COR-L47 (cell line): ENCODE results near the gene KCNQ2.
"Not testable (repeated sequence)": the region's sequence is repeated elsewhere in the genome, so short reads cannot be mapped to it uniquely, and the experiment has no call there.

ENCODE experiments used
- DNase-seq: peaks from one replicate; lab custom pipeline; 2025; lab: John Stamatoyannopoulos, UW

The KCNQ2 gene

DNA sequence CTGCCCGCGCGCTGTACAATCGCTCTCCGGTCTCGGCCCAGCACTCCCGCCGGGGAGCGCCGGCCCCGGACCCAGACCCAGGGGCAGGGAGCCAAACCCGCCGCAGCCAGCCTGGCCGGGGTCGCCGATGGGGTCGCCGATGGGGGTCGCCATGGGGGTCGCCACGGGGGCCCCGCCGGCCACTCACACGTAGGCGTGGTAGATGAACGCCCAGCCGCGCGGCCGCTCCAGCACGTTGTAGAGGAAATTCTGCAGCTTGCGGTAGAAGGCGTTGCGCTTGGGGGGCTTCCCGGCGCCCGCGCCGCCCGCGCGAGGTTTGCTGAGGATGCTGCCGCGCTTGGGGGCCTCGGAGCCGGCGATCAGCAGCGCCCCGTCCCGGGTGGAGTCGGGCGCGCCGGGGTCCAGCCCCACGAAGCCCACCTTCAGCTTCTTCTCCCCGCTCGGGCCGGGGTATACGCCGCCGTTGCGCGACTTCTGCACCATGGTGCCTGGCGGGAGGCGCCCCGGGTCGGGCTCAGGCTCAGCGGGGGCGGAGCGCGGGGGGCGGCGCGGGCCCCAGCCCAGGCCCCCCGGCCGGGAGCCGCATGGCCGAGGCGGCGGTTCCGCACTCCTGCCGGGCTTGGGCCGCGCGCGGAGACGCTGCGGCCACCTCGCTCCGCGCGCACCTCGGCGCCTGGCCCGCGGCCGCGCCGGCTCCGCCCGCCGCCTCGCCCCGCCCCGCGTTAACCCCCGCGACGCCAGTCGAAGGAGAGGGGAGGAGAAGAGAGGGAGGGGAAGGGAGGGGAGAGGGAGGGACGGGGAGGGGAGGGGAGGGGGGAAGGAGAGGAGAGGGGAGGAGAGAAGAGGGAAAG lies at the start of gene KCNQ2:
KCNQ2 (minus strand) TSS at position 675 of the 851 bp plus-strand sequence; CDS start at position 483, 192 bp downstream.
- no peak for DNase-seq

GRCh38 chr20:63521602-63522001 lies 49.1 kb upstream of the KCNQ2 start:
- DNase-seq, result no peak

DNA sequence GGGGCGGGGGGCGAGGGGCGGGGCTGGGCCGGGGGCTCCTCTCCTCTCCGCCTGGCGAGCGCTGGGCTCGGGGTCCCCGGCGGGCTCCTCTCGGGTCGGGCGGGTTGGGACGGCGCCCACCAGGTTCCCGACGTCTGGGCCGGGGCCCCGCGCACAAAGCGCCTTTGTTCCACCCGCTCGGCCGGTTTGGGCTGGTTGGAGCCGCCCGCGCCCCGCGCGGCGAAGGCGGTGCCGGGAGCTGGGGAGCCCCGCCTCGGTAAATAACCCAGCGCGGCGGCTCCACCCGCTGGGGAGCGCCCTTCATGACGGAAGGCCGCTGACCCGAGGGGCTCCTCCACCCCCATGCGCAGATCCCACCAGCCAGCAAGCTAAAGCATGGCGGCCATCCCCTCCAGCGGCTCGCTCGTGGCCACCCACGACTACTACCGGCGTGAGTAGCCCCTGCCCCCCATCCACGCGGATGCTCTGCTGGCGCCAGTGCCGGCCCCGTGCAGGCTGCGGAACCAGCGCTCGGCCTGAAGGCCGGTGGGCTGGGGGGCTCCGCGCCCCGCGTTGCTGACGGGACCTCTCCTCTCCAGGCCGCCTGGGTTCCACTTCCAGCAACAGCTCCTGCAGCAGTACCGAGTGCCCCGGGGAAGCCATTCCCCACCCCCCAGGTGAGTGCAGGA lies 48.6 kb upstream of the KCNQ2 start:
- peak; percentile 53 for DNase-seq

- peak; percentile 67 for DNase-seq
These were observed 48.1 kb upstream of the KCNQ2 start, which contains the start of gene PPDPF for GRCh38 chr20:63520504-63520933. TSS of gene PPDPF (plus strand) at chr20:63520765. CDS start at chr20:63521309, 544 bp downstream.

- peak; percentile 66 for DNase-seq
These were observed 47.4 kb upstream of the KCNQ2 start for GRCh38 chr20:63519668-63520503.

DNA sequence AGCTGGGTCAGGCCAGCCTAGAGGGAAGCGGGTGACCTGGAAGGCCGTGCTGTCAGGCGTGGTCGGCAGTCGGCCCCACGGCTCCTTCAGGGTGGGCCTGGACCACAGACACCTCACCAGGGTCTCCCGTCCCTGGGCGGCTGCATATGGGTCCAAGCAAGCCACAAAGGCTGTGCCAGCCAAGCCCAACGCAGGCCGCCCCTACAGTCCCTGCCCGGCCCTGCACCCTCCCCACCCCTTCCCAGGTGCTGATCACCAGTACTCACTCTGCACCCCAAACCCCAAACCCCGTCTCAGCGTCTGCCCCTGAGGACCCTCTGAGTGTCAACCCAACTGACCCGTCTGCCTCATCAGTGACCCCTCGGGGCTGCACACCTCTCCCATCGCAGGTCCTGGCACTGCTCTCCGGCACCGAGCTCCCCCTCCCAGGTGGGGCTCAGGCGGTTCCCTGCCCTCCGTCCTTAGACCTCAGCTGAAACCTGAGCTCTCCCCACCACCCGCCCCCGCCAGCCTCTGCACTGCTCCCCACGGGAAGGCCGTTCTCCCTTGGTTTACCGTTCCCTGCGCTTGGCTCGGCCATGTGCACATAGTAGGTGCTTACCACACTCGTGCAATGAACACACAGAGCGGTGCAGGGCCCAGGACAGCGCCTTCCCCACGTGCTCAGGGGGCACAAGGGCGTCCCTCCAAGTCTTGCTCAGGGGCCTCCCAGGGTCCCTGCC lies 46.7 kb upstream of the KCNQ2 start:
- no peak for DNase-seq

DNA sequence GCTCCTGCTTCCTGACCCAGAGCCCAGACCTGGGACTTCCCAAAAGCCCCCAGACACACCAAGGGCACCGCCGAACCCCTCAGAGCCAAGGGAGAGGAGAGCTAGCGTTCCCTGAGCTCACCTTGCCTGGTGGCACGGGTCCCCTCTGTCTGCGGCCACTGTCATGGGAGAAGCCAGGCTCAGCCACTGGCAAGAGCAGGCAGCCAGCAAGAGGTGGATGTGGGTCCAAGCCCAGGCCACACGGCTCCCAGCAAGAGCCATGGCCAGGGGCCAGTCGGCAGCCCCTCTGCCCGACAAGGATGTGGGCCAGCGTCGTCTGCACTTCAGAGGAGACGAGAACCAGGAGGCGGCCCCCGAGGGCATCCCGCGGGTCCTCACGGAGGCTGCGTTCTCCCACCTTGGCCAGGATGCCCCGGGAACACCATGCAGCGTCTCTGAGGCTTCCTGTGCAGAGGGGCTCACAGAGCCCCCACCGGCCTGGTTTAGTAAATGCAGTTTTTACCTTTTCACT lies 46.0 kb upstream of the KCNQ2 start:
- DNase-seq, result no peak

- DNase-seq, result no peak
These were observed 45.2 kb upstream of the KCNQ2 start for GRCh38 chr20:63517376-63518309.

DNA sequence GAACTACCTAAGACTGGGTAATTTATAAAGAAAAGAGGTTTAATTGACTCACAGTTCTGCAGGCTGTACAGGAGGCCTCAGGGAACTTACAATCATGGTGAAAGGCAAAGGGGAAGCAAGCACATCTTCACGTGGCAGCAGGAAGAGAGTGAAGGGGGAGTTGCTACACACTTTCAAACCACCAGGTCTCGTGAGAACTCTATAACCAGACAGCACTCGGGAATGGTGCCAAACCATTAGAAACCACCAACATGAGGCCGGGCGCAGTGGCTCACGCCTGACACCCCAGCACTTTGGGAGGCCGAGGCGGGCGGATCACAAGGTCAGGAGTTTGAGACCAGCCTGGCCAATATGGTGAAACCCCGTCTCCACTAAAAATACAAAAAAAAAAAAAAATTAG lies 42.1 kb upstream of the KCNQ2 start:
- not testable (repeated sequence) for DNase-seq

DNA sequence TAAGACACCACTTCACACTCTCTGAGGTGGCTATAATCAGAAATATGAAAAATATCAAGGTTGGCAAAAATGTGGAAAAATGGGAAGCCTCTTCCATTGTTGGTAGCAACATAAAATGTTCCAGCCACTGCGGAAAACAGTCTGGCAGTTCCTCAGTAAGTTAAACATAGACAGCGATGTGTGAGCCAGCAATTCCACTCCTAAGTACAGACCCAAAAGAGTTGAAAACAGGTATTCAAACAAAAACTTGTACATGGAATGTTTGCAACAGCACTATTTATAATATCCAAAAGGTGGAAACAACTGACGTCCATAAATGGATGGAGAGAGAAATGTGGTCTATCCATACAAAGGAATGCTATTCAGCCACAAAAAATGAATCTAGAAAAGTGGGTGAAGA lies 40.8 kb upstream of the KCNQ2 start:
- no peak for DNase-seq

GRCh38 chr20:63509088-63509564 lies 36.7 kb upstream of the KCNQ2 start:
- DNase-seq, result no peak

DNA sequence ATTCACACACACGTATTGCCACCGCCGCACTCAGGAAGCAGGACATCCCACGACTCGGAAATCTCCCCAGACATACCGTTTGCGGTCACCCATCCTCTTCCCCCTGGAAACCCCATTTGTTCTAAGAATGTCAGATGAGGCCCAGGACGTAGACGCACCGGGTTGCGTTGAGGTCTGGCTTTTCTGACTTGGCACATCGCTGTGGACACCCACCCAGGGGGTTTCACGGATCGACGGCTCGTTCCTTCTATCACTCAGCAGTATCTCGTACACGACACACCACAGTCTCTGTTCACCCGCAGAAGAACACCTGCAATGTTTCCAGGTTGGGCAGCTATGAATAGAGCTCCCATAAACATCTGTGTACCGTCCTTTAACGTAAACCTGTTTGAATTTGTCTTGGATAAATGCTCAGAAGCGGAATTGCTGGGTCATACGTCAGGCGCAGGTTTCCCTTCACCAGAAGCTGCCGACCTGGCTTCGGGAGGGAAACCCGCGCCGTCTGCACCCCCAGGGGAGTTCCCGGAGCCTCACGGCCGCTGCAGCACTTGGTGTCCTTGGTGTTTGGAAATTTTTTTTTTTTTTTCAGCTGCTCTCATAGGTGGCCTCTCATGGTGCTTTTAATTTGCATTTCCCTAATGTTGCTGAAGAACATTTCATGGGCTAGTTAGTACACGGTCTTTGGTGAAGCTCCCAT lies 35.8 kb upstream of the KCNQ2 start:
- no peak for DNase-seq

DNA sequence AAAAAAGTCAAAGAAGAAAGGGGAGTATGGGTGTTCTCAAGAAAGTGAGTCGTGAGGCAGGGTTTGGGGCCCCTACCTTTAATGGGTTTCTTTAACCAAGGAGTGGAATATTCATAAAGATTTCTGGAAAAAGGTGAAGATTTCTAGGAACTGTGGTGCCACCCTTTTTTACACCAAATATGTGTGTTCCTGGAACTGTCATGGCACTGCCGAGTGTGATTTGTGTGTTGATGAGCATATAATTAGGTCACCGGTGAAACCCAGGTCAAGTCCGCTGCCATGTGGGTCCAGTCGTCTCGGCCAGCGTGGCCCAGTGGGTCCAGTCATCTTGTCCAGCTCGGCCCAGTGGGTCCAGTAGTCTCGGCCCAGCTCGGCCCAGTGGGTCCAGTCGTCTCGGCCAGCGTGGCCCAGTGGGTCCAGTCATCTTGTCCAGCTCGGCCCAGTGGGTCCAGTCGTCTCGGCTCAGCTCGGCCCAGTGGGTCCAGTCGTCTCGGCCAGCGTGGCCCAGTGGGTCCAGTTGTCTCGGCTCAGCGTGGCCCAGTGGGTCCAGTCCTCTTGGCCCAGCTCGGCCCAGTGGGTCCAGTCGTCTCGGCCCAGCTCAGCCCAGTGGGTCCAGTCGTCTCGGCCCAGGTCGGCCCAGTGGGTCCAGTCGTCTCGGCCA lies 34.8 kb upstream of the KCNQ2 start:
- no peak for DNase-seq

GRCh38 chr20:63505723-63506122 lies 33.3 kb upstream of the KCNQ2 start:
- no peak for DNase-seq

- DNase-seq, result no peak
These were observed 32.8 kb upstream of the KCNQ2 start for GRCh38 chr20:63505281-63505680.

DNA sequence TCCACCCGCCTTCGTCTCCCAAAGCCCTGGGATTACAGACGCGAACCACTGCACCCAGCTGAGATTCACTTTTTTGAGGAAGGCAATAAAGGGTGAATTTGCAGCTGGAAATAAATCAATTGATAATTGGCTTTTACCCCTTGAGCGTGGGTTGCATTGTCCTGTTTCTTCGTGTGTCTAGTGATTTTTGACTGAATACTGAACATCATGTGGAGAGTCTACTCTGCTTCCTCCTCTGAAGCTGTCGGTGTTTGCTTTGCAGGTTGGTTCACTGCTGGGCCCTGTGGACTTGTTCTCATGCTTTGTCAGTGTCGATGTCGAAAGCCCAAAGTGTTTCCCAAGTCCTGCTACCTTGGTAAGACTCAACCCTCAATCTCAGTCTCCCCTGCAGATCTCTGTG lies 32.2 kb upstream of the KCNQ2 start:
- no peak for DNase-seq

GRCh38 chr20:63503524-63503923 lies 31.1 kb upstream of the KCNQ2 start:
- DNase-seq, result peak; percentile 45

- DNase-seq, result peak; percentile 94
These were observed 30.3 kb upstream of the KCNQ2 start for GRCh38 chr20:63502671-63503172.
